ENCODE results near the gene RNF121.
A peak's percentile ranks its signal among the peaks of the same experiment; 100 is the strongest.

The RNF121 gene

GRCh38 chr11:72037554-72038311 is 108.9 kb downstream of the RNF121 start:
- no peak for DNase-seq (ENCODE audit: low read depth in 2 of 2)

GRCh38 chr11:72038491-72038890 is 109.6 kb downstream of the RNF121 start:
- DNase-seq (ENCODE audit: low read depth in 2 of 2): no peak

- DNase-seq (ENCODE audit: low read depth in 2 of 2): no peak
Measured at GRCh38 chr11:72039031-72039855, 110.4 kb downstream of the RNF121 start.

GRCh38 chr11:72039856-72040401 is 111.1 kb downstream of the RNF121 start:
- no peak for DNase-seq (ENCODE audit: low read depth in 2 of 2)

GRCh38 chr11:72040491-72041363 is 111.9 kb downstream of the RNF121 start:
- DNase-seq (ENCODE audit: low read depth in 2 of 2): peak; percentile 42 to 53

- peak in 1 of 2 donors; percentile 4 for DNase-seq (ENCODE audit: low read depth in 2 of 2)
Measured at GRCh38 chr11:72041364-72042063, 112.7 kb downstream of the RNF121 start.

GRCh38 chr11:72042064-72042745 is 113.4 kb downstream of the RNF121 start:
- no peak for DNase-seq (ENCODE audit: low read depth in 2 of 2)

- DNase-seq (ENCODE audit: low read depth in 2 of 2): no peak
Measured at GRCh38 chr11:72045849-72046248, 117.0 kb downstream of the RNF121 start.

Data from stimulated activated CD4-positive, alpha-beta T cell treated with anti-CD3 and anti-CD28 coated beads, Interleukin-15, amount 100 ng/mL, for 48 hours (primary cell).